Activated naive CD4-positive, alpha-beta T cell treated with Interleukin-2 at 50 U/mL for 16 hours (primary cell): ENCODE measurements around the gene VIP.

ENCODE experiments used
- DNase-seq: peaks from one replicate; pipeline ENCODE4 v3.0.0-alpha.2; 2020

The VIP gene

GRCh38 chr6:152783217-152783878 lies 32.8 kb downstream of the VIP start:
- DNase-seq = no peak

- DNase-seq = no peak
These were observed 44.1 kb downstream of the VIP start for GRCh38 chr6:152794696-152795095.

- no peak for DNase-seq
These were observed 53.6 kb downstream of the VIP start for GRCh38 chr6:152804150-152804549.
